ENCODE data around the gene HSD3B7.
"Not testable (repeated sequence)": the region's sequence is repeated elsewhere in the genome, so short reads cannot be mapped to it uniquely, and the experiment has no call there.

Gene HSD3B7

DNA sequence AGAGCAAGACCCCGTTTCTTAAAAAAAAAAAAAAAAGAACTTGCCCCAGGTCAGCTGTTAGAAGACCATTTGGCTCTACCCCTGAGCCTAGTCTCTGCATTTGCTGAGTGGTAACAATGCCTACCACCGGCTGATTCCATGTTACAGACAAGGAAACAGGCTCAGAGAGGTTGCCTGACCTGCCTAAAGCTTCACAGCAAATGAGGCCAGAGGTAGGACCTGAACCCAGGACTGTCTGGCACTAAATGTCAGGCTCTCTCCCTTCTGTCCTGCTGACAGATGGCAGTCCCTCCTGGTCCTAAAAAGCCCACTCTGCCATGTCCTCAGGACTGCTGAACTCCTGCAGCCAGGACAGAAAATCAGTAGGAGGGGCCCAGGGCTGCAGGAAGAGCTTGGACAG, 19.7 kb downstream of the HSD3B7 start:
- Mint-ChIP-seq H3K4me1 (ENCODE audit: low read depth in 2 of 2) (peaks cover 0 to 2% of the 10 kb centered on the region in 2 donors), H3K4me3 (no peak overlapping the region), H3K9me3 (no peaks in the 10 kb centered on the region), H3K36me3 (ENCODE audit: insufficient read depth) (no peaks in the 10 kb centered on the region), H3K27ac (no peak overlapping the region), H3K27me3 (peaks cover 8 to 29% of the 10 kb centered on the region in 2 donors)
- ATAC-seq (replicated peaks) (no peak), DNase-seq (no peak)

DNA sequence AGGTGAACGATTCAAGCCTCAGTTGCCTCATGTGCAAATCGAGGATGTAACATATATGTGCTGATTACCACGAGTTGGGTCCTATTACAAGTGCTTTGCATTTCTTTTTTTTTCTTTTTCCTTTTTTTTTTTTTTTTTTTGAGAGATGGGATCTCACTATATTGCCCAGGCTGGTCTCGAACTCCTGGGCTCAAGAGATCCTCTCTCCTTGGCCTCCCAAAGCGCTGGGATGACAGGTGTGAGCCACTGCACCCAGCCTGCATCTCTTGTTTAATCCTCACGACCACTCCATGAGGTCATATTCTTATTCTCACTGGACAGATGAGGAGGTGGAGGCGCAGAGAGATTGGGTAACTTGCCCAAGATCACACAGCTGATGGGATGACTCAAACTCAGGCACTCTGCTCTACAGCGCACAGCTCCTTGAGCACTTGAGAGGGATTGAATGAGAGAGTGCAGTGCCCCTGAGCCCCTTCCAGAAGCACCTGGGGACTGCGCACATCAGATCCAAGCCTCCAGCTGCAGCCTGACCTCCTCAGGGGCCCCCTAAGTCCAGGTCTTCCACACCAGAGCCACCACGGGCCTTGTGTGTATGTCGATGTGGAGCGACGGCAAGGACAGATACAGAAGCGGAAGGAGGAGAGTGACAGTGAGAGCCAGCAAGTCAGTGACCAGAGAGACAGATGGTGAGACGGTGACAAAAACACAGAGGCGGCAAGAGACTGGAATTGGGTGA, 20.5 kb downstream of the HSD3B7 start:
- DNase-seq (no peak), ATAC-seq (replicated peaks) (no peak)
- Mint-ChIP-seq H3K27ac (no peak overlapping the region), H3K36me3 (ENCODE audit: insufficient read depth) (no peaks in the 10 kb centered on the region), H3K4me3 (no peak overlapping the region), H3K9me3 (no peaks in the 10 kb centered on the region), H3K27me3 (peaks cover 14 to 36% of the 10 kb centered on the region in 2 donors), H3K4me1 (ENCODE audit: low read depth in 2 of 2) (peaks cover 0 to 3% of the 10 kb centered on the region in 2 donors)

DNA sequence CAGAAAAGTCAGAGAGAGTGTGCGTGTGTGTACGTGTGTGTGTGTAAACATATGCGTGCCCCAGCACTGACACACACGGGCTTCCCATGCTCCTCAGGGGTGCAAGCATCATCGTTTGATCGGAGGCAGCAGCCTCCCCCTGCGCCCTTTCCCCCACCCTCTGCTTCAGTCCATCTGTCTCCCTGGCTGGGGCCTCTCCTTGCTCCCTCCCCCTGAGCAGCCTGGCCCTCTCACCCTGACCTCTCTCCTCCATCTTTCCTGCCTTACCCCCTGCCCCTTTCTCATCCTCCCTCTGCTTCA, 21.0 kb downstream of the HSD3B7 start:
- no peak for ATAC-seq (replicated peaks)
- Mint-ChIP-seq H3K4me3 (no peak overlapping the region), H3K4me1 (ENCODE audit: low read depth in 2 of 2) (peaks cover 0 to 3% of the 10 kb centered on the region in 2 donors), H3K36me3 (ENCODE audit: insufficient read depth) (no peaks in the 10 kb centered on the region), H3K27me3 (peaks cover 17 to 38% of the 10 kb centered on the region in 2 donors), H3K9me3 (no peaks in the 10 kb centered on the region), H3K27ac (no peak overlapping the region)
- no peak for DNase-seq

DNA sequence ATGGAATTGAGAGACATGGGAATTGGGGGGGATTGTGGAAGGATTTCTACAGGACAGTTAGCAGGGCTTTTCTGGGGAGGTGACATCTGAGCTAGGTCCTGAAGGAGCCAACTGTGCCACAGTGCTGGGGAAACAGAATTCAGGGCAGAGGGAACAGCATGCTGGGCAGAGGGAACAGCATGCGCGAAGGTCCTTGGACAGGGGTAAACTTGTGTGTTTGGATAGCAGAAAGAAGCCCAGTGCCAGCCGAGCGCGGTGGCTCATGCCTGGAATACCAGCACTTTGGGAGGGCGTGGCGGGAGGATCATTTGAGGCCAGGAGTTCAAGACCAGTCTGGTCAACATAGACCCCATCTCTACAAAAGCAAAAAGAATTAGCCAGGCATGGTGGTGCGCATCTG, 21.6 kb downstream of the HSD3B7 start:
- ATAC-seq (replicated peaks) (no peak), DNase-seq (no peak)
- Mint-ChIP-seq H3K27ac (no peak overlapping the region), H3K9me3 (no peaks in the 10 kb centered on the region), H3K4me3 (no peak overlapping the region), H3K36me3 (ENCODE audit: insufficient read depth) (no peaks in the 10 kb centered on the region), H3K27me3 (peaks cover 23 to 43% of the 10 kb centered on the region in 2 donors), H3K4me1 (ENCODE audit: low read depth in 2 of 2) (peaks cover 5 to 7% of the 10 kb centered on the region in 2 donors)

DNA sequence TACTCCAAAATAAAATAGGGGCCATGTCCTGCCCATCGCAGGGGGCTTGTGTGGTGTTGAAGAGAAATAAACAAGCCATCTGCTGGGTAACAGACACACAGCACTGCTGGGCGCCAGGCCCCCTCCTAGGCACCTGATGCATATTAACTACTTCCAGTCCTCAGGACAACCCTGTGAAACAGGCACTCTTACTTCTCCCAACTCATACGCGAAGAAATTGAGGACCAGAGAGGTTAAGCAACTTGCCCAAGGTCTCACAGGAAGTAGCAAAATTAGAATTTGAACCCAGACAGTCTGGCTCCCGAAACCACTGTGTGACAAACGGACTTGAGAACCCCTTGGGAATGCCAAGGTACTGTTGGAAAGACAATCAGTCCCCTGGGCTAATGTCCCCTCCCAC, 22.7 kb downstream of the HSD3B7 start:
- Mint-ChIP-seq H3K27me3 (peaks cover 33 to 54% of the 10 kb centered on the region in 2 donors), H3K4me1 (ENCODE audit: low read depth in 2 of 2) (peaks cover 7 to 9% of the 10 kb centered on the region in 2 donors), H3K4me3 (no peak overlapping the region), H3K27ac (peak overlapping the region in 1 of 2 donors; percentile 79), H3K9me3 (no peaks in the 10 kb centered on the region), H3K36me3 (ENCODE audit: insufficient read depth) (no peaks in the 10 kb centered on the region)
- DNase-seq (no peak), ATAC-seq (replicated peaks) (no peak)

DNA sequence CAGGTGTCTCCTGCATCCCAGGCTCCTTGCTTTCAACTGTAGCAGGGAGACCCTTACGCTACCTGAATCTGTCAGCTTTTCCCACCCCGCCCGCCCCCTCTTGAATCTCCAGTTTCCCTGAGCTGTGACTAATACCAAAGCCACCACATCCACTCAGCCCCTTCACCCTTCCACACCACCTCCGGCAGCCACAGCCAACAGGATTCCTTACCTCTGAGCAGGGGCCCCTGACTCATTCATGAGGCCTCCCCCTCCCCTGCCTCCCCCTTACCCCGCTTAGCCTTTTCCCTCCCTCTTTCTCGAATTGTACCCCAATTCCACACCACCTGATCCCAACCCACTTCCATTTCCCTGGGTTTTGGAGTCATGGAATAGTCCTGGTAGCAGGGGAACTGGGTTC, 23.1 kb downstream of the HSD3B7 start:
- Mint-ChIP-seq H3K4me1 (ENCODE audit: low read depth in 2 of 2) (peaks cover 7 to 9% of the 10 kb centered on the region in 2 donors), H3K27me3 (peaks cover 38 to 59% of the 10 kb centered on the region in 2 donors), H3K36me3 (ENCODE audit: insufficient read depth) (no peaks in the 10 kb centered on the region), H3K9me3 (no peaks in the 10 kb centered on the region), H3K4me3 (no peak overlapping the region), H3K27ac (no peak overlapping the region)
- DNase-seq (no peak), ATAC-seq (replicated peaks) (no peak)

DNA sequence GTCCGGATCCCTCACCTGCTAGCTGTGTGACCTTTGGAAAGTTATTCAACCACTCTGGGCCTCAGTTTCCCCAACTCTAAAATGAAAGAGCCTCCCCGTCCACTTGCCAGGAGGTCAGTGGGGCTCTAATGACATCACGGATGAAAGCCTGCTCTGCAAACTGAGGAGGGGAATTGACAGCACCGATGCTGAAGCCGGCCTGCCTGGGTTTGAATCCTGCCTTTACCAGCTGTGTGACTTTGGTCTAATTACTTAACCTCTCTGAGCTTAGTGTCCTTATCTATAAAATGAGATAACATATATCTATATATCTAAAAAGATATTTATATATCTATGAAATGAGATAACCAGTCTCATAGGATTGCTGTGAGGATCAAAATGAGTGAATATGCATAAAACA, 23.5 kb downstream of the HSD3B7 start:
- Mint-ChIP-seq H3K4me3 (no peak overlapping the region), H3K36me3 (ENCODE audit: insufficient read depth) (no peaks in the 10 kb centered on the region), H3K9me3 (no peaks in the 10 kb centered on the region), H3K27me3 (peaks cover 42 to 63% of the 10 kb centered on the region in 2 donors), H3K4me1 (ENCODE audit: low read depth in 2 of 2) (peaks cover 7 to 9% of the 10 kb centered on the region in 2 donors), H3K27ac (no peak overlapping the region)
- DNase-seq (no peak), ATAC-seq (replicated peaks) (no peak)

DNA sequence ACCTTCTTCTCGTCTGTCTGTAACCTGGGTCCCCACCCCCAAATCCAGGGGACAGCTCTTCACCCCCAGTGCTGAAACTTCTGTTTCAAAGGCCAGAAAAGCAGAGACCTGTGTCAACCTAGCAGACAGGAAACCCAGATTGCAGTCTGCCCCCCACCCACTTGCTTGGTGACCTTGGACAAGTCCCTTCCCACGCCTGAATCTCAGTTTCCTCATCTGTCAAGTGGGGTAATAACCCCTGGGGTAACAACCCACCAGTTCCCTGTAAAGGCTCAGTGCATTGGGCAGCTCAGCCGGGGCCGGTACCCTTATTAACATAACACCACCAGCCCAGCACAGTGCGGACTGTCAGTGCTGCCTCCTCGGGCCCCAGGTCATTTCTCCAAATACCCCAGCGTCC, 24.1 kb downstream of the HSD3B7 start:
- Mint-ChIP-seq H3K36me3 (ENCODE audit: insufficient read depth) (no peaks in the 10 kb centered on the region), H3K4me3 (peak overlapping the region in 1 of 2 donors; percentile 66), H3K9me3 (no peaks in the 10 kb centered on the region), H3K27me3 (peaks cover 46 to 69% of the 10 kb centered on the region in 2 donors), H3K27ac (no peak overlapping the region), H3K4me1 (ENCODE audit: low read depth in 2 of 2) (peaks cover 7 to 9% of the 10 kb centered on the region in 2 donors)
- DNase-seq (no peak), ATAC-seq (replicated peaks) (no peak)

DNA sequence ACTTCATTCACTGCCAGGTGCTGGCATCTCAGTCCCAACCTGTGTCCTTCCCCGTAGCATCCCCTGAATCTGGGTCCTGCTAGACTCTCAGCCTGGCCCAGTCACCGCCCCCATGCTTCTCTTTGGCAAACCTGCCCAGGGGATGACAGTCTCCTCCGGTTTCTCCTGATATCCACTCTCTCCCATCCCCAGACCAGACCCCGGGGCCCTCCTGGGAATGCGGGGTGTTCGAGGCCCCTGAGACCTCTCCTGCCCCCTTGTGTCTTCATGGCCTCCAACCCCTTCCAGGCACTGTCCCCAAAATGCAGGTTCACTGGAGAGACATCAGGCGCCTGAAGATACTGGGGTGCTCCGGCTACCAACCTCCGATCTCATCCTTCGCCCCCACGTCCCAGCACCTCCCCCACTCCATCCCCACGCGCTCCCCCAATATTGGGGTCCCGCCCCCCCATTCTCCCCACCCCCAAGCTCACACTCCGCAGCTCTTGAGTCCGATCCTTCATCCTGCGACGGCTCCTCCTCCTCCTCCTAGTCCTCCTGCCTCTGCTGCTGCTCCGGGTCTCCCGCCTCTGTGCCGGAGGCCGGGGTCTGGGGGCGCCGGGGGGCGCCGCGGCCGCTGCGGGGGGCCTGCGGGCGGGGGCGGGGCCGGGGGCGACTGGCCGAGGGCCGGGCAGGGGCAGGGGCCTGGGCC, 25.0 kb downstream of the HSD3B7 start:
- no peak overlapping the region for H3K27ac Mint-ChIP-seq

DNA sequence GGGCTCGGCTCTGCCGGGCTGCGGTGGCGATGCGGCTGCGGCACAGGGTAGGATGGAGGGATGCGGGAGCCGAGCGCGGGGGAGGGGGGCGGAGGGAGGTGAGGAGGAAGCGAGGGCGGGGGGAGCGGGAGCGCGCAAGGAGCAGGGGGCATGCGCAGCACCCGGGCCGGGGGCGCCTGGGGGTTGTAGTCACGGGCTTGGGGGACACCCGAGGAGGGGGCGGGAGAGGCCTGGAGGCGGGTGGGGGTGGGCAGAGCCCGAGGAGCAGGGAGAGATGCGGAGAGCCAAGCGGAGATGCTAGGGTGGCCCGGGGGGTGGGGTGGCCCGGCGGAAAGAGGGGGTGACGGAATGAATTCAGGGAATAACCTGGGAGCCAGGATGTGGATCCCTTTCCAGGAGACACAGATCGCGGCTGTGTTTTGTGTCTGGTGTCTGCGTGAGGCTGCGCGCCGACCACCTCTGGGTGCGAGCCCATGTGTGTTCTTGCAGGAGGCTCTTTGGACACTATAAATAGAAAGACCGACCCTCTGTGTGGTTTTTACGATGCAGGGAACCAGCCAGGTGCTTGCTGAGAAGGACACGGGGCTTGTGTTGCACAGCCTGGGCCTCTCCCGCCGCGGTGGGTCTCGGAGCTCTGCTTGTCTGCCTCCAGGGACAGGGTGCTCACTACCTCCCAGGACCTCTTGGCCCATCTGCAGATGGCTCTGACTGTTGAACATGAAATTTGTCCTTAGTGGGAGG, 25.7 kb downstream of the HSD3B7 start, which contains the start of gene STX1B:
STX1B (minus strand) TSS at position 54 of the 741 bp plus-strand sequence. CDS start 242 bp downstream, outside the sequence.
- H3K4me1 Mint-ChIP-seq (ENCODE audit: low read depth in 2 of 2), result peaks cover 7 to 9% of the 10 kb centered on the region in 2 donors
- DNase-seq (peak in 1 of 3 experiments; percentile 20), ATAC-seq (replicated peaks) (peak; percentile 47)
- peak within 1 kb of the TSS; percentile 66 to 67 for H3K4me3 Mint-ChIP-seq
- peaks cover 46 to 81% of the 10 kb centered on the region in 2 donors for H3K27me3 Mint-ChIP-seq
- H3K36me3 Mint-ChIP-seq (ENCODE audit: insufficient read depth), result no peaks in the 10 kb centered on the region
- peak within 1 kb of the TSS; percentile 33 to 86 for H3K27ac Mint-ChIP-seq
- no peaks in the 10 kb centered on the region for H3K9me3 Mint-ChIP-seq

More for the DNA sequence above, 25.0 kb downstream of the HSD3B7 start:
- Mint-ChIP-seq H3K27me3 (peaks cover 46 to 75% of the 10 kb centered on the region in 2 donors), H3K4me3 (peak overlapping the region; percentile 39 to 67), H3K4me1 (ENCODE audit: low read depth in 2 of 2) (peaks cover 7 to 9% of the 10 kb centered on the region in 2 donors), H3K9me3 (no peaks in the 10 kb centered on the region), H3K36me3 (ENCODE audit: insufficient read depth) (no peaks in the 10 kb centered on the region)
- DNase-seq, result no peak
- ATAC-seq (replicated peaks), result no peak

DNA sequence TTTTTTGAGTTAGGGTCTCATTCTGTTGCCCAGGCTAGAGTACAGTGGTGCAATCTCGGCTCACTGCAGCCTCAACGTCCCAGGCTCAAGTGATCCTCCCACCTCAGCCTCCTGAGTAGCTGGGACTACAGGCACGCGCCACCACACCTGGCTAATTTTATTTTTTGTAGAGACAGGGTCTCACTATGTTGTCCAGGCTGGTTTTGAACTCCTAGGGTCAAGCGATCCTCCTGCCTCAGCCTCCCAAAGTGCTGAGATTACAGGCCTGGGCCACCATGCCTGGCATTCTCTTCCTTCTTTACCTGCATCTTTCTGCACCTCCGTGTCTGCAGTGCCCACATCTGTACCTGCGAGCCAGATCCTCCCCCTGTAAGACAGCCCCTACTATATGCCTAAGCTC, 26.8 kb downstream of the HSD3B7 start:
- H3K4me1 Mint-ChIP-seq (ENCODE audit: low read depth in 2 of 2); DNase-seq; ATAC-seq (replicated peaks); H3K36me3 Mint-ChIP-seq (ENCODE audit: insufficient read depth); H3K9me3 Mint-ChIP-seq: not testable (repeated sequence)
- Mint-ChIP-seq H3K4me3 (peak overlapping the region; percentile 66 to 67), H3K27ac (peak overlapping the region; percentile 33 to 86), H3K27me3 (peaks cover 46 to 75% of the 10 kb centered on the region in 2 donors)

DNA sequence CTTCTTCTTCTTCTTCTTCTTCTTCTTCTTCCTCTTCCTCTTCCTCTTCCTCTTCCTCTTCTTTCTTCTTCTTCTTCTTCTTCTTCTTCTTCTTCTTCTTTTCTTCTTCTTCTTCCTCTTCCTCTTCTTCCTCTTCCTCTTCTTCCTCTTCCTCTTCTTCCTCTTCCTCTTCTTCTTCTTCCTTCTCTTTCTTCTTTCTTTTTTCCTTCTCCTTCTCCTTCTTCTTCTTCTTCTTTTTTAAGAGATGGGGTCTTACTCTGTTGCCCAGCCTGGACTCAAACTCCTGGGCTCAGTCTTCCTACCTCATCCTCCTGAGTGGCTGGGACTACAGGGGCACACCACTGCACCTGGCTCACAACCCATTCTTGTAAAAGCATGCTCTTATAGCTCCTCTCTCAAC, 28.3 kb downstream of the HSD3B7 start:
- H3K9me3 Mint-ChIP-seq; H3K27ac Mint-ChIP-seq; H3K36me3 Mint-ChIP-seq (ENCODE audit: insufficient read depth); ATAC-seq (replicated peaks); DNase-seq; H3K4me3 Mint-ChIP-seq; H3K4me1 Mint-ChIP-seq (ENCODE audit: low read depth in 2 of 2): not testable (repeated sequence)
- peaks cover 46 to 71% of the 10 kb centered on the region in 2 donors for H3K27me3 Mint-ChIP-seq

DNA sequence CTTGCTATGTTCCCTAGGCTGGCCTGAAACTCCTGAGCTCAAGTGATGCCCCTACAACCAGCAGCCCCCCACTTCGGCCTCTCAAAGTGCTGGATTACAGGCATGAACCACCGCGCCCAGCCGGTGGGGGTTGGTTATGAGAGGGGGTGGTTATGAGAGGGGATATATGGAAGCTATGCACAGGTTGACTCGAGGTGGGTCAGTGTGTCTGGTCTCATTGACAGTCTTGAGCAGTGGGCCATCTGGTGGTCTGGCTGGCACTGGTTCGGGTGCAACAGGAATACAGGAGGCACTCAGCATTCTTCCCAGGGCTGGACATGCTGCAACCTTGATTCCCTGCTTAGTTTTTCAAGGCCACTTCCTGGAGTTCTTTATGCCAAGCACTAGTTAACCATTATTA, 31.0 kb downstream of the HSD3B7 start:
- Mint-ChIP-seq H3K27me3 (peaks cover 30 to 49% of the 10 kb centered on the region in 2 donors), H3K27ac (no peak overlapping the region), H3K9me3 (no peaks in the 10 kb centered on the region), H3K4me3 (no peak overlapping the region), H3K4me1 (ENCODE audit: low read depth in 2 of 2) (peaks cover 5 to 7% of the 10 kb centered on the region in 2 donors), H3K36me3 (ENCODE audit: insufficient read depth) (peaks cover 4% of the 10 kb centered on the region)
- DNase-seq, result no peak
- no peak for ATAC-seq (replicated peaks)

All from effector memory CD8-positive, alpha-beta T cell (primary cell).